ENCODE results near the gene CACYBP.
A peak's percentile ranks its signal among the peaks of the same experiment; 100 is the strongest.

Gene CACYBP

DNA sequence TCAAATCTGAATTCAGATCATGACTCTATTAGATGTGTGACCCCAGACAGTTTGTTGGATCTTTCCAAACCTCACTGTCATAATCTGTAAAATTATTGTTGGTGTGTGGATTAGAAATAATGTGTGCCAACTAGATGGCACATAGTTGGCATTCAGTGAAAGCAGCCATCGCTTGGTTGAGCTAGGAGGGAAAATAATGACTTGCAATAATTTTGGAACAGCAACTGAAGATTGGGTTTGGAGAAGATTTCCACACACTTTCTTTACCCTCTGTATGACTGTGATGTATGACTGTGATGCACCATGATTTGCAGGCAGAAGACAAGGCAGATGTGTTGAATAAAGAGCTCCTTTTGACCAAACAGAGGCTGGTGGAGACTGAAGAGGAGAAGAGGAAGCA lies 24.0 kb upstream of the CACYBP start:
- DNase-seq, result no peak

DNA sequence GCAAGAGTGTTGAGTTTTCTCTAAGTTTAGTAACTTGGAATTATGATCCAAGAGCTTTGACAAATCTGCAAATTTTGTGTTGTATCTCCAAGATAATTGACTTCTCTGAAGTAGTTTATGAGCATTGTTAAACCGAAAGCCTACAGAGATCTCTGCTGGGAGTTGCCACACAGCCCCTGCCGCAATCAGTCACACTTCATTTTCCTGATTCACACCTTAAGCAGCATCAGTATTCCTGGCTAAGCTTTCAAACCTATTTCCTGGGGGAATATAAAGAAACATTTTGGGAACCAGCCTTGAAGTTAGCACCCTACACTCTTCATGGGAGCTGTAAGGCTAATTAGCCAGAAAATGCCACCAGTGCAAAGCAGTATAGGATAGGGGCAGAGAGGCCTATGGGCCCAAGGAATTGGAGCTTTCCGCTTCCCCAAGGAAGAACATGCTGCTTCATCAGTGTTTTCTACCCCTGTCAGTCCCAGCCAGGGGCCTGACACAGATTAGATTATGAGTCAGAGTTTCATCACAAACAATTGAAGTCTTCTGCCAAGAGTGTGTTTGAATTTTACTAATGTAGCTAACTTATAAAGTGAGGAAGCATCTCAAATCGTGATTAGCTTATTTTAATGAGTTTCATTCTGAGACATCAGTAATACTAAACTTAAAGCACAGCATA lies 23.2 kb upstream of the CACYBP start:
- no peak for DNase-seq

DNA sequence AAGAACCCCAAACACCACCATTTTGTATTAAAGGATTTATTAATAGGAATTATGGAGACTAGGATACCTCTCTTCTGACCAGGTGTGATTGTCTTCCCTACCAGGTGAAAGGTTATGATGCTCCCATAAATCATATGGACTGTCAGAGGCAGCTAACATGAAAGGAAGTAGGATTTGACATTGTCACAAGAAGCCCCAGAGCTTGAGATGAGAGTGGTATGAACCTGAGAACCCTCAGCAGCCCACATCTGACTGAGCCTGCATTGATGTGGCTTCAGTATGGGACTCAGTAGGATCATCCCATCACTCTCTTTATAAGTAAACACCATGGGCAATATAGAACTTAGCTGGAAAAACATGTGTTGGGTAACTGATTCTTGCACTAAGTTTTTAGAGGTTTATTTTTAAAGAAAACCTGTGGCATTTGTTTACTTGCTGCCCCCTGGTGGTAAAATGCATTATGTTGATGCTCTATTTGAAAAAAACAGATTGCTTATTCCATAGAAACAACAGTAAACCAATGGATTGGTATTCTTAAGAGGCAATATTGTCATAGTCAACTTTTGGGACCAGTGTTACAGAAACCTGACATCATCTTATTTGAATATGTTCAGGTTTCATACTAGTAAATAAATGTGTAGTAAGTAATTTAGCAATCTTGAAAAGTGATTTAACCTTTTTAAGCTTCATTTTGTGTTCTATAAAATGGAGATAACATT lies 16.6 kb upstream of the CACYBP start:
- DNase-seq, result peak; percentile 18

DNA sequence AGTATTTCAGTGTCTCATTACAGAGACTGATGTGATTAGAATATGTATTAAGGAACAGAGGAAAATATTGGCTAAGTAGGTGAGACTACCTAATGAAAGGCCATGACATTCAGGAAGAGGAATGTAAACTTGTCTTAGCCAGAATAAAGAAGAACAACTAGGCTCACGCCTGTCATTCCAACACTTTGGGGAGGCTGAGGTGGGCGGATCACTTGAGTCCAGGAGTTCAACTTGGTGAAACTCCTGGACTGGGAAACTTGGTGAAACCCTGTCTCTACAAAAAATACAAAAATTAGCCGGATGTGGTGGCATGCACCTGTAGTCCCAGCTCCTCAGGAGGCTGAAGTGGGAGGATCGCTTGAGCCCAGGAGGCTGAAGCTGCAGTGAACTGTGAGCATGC lies 14.8 kb upstream of the CACYBP start:
- DNase-seq, result no peak

DNA sequence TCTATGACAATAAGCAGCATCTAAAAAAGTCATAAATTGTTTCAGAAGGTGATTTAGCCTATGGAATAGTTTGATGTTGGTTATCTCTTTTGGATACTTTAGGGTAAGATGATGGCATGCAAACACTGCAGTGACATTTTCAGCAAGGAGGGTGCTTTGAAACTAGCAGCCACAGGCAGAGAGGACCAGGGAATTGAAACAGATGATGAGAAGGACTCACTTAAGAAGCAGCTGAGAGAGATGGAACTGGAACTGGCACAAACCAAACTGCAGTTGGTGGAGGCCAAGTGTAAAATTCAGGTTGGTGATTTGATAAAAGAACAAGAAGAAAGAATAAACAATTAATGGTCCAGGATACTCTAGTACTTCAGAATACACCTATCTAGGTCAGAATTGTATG lies 11.2 kb upstream of the CACYBP start:
- no peak for DNase-seq

DNA sequence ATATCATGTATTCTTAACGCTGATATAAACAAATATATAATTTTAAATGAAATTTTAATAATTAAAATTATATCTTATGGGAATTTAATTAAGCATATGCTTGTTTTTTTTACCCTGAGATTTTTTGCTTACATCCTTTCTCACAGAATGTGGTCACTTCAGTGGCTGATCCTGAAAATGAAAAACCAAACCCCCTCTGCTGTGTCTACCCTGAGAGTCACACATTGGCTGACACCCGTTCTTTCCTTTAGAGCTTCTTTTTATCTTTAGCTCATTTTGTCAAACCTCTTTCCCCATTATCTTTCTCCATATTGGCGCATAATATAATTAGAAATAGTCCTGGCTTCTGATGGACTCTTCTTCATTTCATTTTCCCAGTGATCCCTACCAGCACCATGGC lies 10.8 kb upstream of the CACYBP start:
- no peak for DNase-seq

DNA sequence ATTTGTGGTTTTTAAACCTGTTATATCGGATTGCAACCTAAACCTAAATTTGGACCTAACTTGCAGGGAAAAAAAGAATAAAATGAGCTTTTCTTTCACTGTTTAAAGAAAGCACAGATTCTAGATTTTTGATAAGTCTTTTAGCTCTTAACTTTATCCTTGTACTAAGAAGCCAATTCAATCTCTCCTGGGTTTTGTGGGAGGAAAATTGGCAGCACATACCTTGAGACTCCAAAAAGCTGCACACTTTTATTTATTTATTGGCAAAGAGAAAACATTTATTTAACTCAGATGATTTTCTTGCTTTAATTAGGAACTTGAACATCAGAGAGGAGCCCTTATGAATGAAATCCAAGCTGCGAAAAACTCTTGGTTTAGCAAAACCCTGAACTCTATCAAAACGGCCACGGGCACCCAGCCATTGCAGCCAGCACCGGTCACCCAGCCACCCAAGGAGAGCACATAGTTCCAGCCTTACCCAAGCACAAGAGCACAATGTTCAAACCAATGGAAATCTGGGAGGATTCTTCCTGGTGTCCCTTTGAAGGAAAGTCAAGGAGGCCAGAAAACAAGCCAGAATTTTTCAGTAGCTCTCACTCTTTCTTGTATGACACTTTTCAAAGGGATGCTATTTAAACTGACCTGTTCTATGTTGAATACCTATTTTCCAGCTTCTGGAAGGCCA lies 10.1 kb upstream of the CACYBP start:
- DNase-seq, result no peak

DNA sequence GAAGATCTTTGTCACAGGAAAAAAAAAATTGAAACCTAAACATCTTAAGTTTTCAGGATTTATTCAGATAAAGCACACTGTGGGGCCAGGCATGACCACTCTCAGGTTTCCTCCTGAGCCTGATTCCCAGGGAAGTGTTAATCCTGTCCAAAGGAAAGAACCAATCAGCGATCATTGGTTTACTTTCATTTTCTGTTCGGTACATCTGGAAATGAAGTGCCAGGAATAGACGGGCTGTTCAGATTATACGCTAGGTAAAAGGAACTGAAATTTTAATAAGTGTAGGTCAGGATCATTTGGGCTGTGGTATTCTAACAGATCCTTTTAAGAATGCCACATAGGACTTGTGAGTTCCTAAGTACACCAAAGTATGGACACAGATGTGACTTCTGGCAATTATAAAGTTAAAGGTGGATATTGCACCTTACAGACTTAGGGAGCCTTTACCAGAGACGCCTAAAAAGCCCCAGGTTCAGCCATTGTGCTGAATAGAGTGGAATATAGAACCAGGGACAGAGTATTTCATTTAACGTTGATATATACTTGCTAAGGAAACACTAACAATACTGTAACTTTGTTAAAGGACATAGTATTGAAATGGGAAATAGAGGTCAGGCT lies 9.3 kb upstream of the CACYBP start:
- DNase-seq, result no peak

DNA sequence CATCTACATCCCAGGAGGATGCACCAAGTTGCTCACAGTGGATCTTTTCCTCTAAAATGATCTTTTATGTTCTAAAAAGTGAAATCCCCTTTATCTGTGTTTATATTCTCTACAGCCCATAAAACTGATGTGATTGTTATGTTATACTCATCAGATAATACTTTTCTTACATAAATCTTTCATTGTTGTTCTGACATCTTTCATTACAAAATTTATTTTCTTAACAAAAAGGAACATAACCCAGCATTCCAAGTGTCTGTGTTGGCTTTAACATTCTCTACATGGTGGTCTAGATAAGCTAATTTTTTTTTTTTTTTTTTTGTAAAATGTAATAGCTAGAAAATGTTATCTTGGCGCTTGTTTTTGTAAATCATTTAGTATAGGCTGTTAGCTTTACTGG lies 8.3 kb upstream of the CACYBP start:
- DNase-seq, result no peak

DNA sequence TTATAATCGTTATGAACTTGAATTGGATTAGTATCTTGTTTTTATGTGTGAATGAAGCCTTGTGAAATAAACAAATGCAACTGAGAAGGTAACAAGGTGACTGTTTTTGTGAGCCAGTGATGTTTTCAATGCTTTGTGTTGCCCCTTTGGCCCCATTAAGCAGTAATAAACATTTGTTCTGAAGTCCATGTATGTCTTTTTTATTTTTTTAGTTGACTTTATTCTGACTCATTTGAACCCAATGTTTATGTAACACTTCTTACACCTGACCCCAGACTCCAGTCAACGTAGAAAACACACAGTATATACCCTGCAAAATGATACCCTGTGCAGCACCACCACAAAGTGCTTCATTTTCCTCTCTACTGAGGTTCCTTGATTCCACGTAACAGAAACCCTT lies 4.6 kb upstream of the CACYBP start:
- DNase-seq, result no peak

DNA sequence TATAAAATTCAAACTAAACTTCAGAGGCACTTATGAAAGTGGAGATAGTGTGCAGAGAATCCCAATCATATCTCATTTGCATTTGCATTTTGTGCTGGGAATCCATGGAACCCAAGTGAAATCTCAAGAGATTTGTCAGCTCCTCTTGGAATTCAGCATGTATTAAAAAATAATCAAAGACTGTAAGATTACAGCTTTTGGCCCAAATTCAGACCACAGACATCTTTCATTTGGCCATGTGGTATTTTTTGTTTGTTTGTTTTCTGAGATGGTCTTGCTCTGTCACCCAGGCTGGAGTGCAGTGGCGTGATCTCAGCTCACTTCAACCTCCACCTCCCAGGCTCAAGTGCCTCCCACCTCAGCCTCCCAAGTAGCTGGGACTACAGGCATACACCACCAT lies 3.8 kb upstream of the CACYBP start:
- DNase-seq, result no peak

DNA sequence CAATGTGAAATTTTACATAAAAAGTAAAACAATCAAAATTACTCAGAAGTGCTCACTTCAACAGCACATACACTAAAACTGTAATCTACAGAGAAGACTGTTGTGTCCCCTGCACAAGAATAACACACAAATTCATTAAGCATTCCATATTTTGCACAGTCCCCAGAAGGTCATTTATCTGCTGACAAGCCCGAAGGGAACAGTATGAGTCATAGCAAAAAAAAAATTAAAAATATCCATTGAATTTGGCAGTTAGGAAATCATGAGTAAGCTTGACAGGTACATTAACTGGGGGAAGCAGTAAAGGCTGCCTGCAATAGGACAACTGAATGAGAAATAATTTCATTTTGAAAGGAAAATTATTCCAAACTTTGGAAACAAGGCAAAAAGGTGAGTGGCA lies 3.3 kb upstream of the CACYBP start:
- no peak for DNase-seq

DNA sequence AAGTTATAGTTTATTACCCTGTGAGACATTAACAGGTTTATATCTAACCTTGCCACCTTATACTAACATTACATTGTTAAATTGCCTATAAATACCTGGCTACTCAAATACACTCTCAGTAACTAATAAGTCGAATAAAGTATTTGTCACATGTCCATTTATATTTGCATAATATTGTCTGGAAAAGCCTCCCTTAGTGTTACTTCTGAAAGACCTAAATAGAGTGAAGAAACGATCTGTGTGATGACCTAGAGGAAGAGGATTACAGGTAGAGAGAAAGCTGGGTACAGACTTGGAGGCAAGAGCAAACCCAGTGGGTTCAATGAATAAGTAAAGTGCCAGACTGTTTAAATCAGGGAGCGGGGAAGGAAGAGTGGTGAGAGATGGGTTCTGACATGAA lies 2.7 kb upstream of the CACYBP start:
- no peak for DNase-seq

DNA sequence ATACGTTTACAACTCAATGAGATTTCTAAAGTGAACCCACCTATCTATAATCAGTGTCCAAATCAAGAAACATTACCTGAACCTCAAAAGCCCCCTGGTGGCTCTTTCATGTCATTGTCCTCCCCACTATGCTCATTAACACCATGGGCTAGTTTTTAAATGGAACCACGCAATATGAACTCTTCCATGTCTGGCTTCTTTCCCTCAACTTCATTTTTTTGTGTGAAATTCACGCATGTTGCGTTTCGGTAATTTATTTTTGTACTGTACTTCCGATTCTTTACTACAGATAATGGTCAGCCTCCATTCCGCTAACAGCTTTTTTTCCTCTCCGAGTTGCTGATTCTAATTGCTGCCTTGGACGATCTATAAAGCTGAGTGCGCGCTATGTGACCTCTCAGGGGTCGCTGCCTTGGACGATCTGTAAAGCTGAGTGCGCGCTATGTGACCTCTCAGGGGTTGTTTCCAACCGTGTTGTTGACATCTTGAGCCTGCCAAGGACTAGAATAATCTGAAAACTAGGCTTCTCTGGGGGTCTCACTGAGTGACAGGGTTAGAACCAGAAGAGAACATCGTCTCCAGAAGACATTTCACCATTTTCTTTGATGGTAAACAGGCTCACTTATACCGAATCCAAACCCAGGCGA lies 1.1 kb upstream of the CACYBP start:
- peak; percentile 65 for DNase-seq

DNA sequence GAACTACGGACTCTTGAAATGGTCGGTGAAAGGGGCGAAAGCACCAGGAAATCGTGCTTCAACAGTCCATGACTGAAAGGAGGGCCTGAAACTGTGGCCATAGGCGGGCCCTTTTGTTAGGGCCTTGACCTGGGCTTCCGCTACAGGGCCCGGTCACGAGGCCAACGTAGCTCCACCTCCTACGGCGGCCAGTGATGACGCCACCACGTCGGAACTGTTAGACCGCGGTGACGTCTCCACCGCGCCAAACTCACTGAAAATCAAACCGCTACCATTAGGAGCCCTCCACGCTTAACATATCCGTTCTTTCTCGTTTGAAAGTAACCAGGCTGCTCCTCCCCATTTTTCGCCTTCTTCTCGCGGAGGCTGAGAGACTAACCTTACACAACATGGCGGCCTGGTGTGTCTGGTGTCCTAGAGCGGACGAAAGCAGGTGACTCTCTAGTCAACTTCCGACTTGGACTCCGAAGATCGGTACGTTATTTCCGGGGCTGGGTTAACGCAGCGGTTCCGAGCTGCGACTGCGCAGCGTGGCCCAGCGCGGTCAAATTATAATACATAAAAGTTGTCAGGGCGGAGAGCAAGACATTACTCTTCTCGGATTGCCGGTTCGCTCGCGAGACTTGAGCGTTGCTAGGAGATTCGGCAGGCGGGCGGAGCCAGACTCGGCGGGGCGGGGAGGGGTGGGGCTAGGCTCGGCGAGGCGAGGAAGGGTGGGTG lies 371 bp upstream of the CACYBP start:
- peak; percentile 97 for DNase-seq

DNA sequence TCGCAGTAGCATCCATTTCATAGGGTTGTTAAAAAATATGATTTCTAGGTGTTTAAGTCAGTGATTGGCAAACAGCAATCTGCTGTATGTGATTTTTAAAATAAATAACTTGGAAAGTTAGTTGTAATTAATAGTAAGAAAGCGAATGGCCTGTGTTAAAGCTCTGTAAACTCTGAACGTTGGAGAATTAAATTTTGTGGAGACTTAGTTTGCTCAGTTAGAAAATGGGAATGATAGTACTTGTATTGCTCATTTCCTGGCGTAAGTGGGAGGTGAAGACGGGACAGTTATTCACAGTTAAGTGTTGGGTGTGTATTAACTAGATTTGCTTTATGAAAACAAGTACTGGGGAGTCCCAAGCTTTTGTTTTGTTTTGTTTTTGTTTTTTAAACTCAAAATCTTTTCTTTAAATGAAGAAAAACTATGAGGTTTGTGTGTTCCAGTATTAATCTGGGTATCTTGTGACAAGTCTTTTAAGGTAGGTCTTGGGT lies 995 bp downstream of the CACYBP start:
- DNase-seq, result no peak

DNA sequence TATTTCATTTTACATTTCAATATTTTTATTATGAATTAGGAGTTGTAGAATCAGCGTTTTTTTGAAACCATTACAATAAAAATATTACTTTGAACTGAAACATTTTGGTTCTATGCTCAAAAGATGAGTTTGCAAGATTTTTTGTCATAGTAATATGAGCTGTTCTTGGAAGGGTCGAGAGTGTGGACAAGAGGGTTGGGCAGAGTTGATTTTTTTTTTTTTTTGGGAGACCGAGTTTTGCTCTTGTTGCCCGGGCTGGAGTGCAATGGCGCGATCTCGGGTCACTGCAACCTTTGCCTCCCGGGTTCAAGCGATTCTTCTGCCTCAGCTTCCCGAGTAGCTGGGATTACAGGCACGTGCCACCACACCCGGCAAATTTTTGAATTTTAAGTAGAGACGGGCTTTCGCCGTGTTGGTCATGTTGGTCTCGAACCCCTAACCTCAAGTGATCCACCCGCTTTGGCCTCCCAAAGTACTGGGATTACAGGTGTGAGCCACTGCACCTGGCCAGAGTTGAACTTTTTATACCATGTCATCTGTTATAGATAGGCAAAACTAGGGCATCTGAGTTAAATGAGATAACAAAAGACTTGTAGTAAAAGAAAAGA lies 3.3 kb downstream of the CACYBP start:
- DNase-seq, result no peak

DNA sequence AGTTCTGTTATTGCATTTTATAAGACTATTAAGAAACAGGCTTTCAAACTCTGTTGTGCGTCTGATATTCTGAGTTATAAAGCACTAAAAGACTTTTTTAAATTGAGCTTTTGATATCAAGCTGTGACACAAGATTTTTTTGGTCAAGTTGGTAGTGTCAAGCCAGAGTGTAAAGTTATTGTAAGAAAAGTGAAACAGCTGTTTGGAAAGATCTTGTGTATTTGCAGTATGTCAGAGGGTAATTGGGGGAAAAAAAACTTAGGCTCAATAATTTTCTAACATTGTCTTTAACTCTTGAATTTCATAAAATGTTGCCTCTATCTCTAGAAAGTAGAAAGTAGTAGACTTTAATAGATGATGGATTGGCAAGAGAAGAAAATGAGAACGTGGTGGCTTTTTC lies 3.8 kb downstream of the CACYBP start:
- no peak for DNase-seq

DNA sequence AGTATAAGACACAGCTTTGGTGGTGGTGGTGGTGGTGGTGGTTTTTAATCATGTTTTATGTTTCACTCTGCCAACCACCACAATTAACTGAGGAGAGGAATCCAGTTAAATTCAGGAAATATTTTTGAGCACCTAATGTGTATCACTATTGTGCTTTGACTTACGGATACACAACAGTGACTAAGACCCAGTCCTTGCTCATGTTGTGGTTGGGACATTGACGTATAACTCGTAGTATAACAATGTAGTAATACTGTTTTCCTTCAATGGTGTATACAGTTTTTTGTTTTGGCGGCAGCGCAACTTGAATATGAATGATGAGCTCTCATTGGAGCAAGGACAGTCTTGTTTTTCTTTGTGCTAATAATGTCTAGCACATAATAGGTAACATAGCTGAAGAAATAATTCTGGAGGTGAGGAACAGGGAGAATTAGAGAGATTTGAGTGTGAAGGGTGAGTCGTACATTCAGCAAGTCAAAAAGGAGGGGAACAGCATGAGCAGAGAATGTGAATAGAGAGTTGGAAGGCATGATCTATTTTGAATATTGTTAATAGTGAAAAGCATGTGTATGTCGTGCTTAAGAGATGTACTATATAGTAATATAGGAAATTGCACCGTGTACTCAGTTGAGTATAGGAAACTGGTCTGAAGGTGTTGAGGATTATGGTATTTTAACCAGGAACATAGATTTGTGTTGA lies 5.5 kb downstream of the CACYBP start:
- no peak for DNase-seq

DNA sequence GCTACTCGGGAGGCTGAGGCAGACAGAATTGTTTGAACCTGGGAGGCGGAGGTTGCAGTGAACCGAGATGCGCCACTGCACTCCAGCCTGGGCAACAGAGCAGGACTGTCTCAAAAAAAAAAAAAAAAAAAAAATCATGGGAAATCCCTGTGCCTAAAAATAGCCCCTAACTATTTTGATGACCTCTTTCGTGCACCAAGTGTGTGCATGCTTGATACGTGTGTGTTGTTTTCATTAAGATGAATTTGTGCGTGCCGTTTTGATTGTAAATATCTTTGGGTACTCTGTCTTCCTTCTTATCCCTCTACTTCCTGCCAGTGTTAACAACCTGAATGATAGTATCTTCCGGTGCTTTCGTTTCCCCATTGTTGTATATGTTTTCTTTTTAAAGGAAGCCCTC lies 9.8 kb downstream of the CACYBP start:
- no peak for DNase-seq

DNA sequence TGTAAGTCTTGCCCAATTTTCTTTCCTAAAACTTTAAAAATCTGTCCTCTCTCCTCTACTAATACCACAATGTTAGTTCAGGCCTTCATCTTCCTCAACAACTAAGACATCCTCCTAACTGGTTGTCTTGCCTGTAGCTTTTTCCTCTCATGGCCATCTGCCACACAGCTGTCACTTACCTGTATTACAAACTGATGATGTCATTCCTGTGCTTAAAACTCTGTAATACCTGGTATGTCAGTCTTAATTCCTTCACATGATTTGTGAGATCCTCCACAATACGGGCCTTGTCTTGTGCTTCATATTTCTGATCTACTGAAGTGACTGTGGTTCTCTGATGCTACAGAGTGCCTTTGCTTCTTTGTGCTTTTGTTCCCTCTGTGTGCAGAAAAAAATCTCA lies 13.7 kb downstream of the CACYBP start:
- DNase-seq, result no peak
